ENCODE results near the gene ZBTB48. TPM values are rescaled to one million over a fixed set of nuclear protein-coding genes. Genes with fewer than 3 reads are reported as not detected.

ZBTB48 gene
- total RNA-seq, 1 experiment from 2014 or later, result 41.9 TPM

DNA sequence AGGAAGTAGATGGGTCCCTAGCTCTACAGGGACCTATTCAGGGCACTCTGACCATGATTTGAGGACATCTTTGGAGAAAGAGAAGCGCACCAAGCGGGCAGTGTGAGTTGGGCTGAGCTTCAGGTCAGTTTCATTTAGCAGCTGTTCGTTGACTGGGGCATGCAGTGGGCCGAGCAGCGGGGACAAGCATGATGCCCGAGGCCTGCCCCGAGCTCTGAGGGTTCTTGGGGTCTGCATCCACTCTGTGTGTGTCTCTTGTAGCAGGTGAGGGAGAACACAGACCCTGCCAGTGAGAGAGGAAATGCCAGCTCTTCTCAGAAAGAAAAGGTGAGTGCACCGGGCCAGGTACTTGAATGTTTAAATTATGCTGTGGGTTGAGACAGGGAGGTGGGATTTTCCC, 50.2 kb downstream of the ZBTB48 start:
- Histone ChIP-seq H3K4me3 (replicated peaks in 1 of 2; ENCODE audit: low read depth in 1 of 2, low read length in 2 of 2) (no peak overlapping the region), H3K4me1 (ENCODE audit: control insufficient read depth in 1 of 2, insufficient read depth in 2 of 2, low read length in 2 of 2) (peaks cover 0 to 7% of the 10 kb centered on the region in 2 experiments; a peak in 2 of 4 replicates), H3K27me3 (ENCODE audit: insufficient read depth, low read length) (no peaks in the 10 kb centered on the region), H3K36me3 (ENCODE audit: control insufficient read depth in 1 of 2, insufficient read depth in 2 of 2, low read length in 2 of 2) (peaks cover 13 to 21% of the 10 kb centered on the region in 2 experiments; a peak in 3 of 4 replicates), H3K79me2 (ENCODE audit: insufficient read depth, low read length) (peaks cover 29% of the 10 kb centered on the region), H3K4me2 (ENCODE audit: low read length) (no peak overlapping the region), H3K9me3 (ENCODE audit: control insufficient read depth in 1 of 2, insufficient read depth in 1 of 2, low read depth in 1 of 2, low read length in 2 of 2) (no peaks in the 10 kb centered on the region), H3K9me2 (ENCODE audit: insufficient read depth) (no peaks in the 10 kb centered on the region), H4K20me1 (ENCODE audit: insufficient read depth) (no peaks in the 10 kb centered on the region), H3K27ac (ENCODE audit: low read depth, low read length) (no peak overlapping the region), H3K9ac (ENCODE audit: low read length) (no peak overlapping the region), H2AFZ (ENCODE audit: low read depth, low read length, poor library complexity, severe bottlenecking) (no peak overlapping the region)
- no TSS peak for BruUV-seq (replicated peaks)
- ChIA-PET CTCF (no interaction called here), RAD21 (ENCODE audit: low non-redundant PET in 1 of 2, low total read pairs in 2 of 2, uncharacterized antibody in 2 of 2, unreplicated experiment in 2 of 2) (interaction anchor here in 1 of 2 experiments (0.6 kb wide), 1 partner anchor 26 kb away, joined by 3 read pairs; no protein-coding TSS in a partner anchor), POLR2A (no interaction called here)
- TF ChIP-seq POLR2A (IDR thresholded peaks at IDR 0.05; ENCODE audit: borderline replicate concordance, extremely low read depth, insufficient read depth, insufficient read length), result no peak
- TF ChIP-seq CEBPB (IDR thresholded peaks at IDR 0.05; ENCODE audit: low read depth), result no peak
- no peak for TF ChIP-seq REST (IDR thresholded peaks at IDR 0.05; ENCODE audit: low read depth)
- TF ChIP-seq EZH2 (IDR thresholded peaks at IDR 0.05), result no peak
- no peak for TF ChIP-seq RAD21 (IDR thresholded peaks at IDR 0.05; ENCODE audit: low read depth)
- TF ChIP-seq JUND (IDR thresholded peaks at IDR 0.05), result no peak
- no peak for TF ChIP-seq ATF3 (IDR thresholded peaks at IDR 0.05)
- TF ChIP-seq, protein P1, sequence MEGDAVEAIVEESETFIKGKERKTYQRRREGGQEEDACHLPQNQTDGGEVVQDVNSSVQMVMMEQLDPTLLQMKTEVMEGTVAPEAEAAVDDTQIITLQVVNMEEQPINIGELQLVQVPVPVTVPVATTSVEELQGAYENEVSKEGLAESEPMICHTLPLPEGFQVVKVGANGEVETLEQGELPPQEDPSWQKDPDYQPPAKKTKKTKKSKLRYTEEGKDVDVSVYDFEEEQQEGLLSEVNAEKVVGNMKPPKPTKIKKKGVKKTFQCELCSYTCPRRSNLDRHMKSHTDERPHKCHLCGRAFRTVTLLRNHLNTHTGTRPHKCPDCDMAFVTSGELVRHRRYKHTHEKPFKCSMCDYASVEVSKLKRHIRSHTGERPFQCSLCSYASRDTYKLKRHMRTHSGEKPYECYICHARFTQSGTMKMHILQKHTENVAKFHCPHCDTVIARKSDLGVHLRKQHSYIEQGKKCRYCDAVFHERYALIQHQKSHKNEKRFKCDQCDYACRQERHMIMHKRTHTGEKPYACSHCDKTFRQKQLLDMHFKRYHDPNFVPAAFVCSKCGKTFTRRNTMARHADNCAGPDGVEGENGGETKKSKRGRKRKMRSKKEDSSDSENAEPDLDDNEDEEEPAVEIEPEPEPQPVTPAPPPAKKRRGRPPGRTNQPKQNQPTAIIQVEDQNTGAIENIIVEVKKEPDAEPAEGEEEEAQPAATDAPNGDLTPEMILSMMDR (IDR thresholded peaks at IDR 0.05 in 2 of 3, conservative IDR thresholded peaks at IDR 0.05 in 1 of 3; ENCODE audit: borderline replicate concordance in 1 of 3, insufficient read depth in 1 of 3, low read depth in 2 of 3, low read length in 2 of 3), result no peak
- TF ChIP-seq ZFX (IDR thresholded peaks at IDR 0.05), result no peak
- no peak for TF ChIP-seq POLR2AphosphoS5 (IDR thresholded peaks at IDR 0.05; ENCODE audit: low read depth, low read length)
- intact Hi-C loops (cut with micrococcal nuclease), result no loop called here
- DNase-seq (ENCODE audit: low read depth, low spot score) (no peak), ATAC-seq (no peak)

Data from HCT116 (cell line).